ENCODE measurements around the gene NDUFS8.
A peak's percentile ranks its signal among the peaks of the same experiment; 100 is the strongest.

The NDUFS8 gene

GRCh38 chr11:68043349-68044144 lies 13.1 kb downstream of the NDUFS8 start:
- H3K27ac ChIP-seq, result peak overlapping the region in 9 of 21 experiments; percentile 5 to 65 (median 57)
- no peak overlapping the region for H3K4me3 ChIP-seq

- H3K4me3 ChIP-seq, result no peak overlapping the region
Observed at GRCh38 chr11:68044145-68044813, 13.8 kb downstream of the NDUFS8 start.

GRCh38 chr11:68044898-68045351 lies 14.4 kb downstream of the NDUFS8 start:
- H3K27ac ChIP-seq, result no peak overlapping the region
- no peak overlapping the region for H3K4me3 ChIP-seq

More at GRCh38 chr11:68044145-68044813, 13.8 kb downstream of the NDUFS8 start:
- no peak overlapping the region for H3K27ac ChIP-seq

DNA sequence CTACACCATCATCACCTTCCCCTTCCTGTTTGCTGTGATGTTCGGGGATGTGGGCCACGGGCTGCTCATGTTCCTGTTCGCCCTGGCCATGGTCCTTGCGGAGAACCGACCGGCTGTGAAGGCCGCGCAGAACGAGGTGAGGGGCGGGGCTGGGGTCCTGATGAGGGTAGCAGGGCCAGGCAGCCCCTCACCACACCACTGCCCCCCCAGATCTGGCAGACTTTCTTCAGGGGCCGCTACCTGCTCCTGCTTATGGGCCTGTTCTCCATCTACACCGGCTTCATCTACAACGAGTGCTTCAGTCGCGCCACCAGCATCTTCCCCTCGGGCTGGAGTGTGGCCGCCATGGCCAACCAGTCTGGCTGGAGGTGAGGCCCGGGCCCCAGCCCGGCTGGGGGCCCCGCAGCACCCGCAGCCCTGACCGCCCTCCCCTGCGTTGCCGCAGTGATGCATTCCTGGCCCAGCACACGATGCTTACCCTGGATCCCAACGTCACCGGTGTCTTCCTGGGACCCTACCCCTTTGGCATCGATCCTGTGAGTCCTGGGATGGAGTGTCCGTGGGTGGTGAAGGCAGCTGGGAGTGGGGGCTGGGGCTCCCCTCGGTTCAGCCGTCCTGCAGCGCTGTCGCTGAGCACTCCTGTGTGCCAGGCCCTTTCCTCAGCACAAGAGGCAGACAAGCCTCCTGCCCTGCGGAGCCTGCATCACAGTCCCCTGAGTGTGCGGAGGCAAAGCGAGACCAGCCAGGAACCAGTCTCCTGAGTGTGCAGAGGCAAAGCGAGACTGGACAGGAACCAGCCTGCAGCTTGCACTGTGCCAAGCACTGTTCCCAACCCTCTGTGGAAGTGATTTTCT lies 17.2 kb downstream of the NDUFS8 start:
- H3K27ac ChIP-seq, result no peak overlapping the region
- H3K4me3 ChIP-seq, result no peak overlapping the region

DNA sequence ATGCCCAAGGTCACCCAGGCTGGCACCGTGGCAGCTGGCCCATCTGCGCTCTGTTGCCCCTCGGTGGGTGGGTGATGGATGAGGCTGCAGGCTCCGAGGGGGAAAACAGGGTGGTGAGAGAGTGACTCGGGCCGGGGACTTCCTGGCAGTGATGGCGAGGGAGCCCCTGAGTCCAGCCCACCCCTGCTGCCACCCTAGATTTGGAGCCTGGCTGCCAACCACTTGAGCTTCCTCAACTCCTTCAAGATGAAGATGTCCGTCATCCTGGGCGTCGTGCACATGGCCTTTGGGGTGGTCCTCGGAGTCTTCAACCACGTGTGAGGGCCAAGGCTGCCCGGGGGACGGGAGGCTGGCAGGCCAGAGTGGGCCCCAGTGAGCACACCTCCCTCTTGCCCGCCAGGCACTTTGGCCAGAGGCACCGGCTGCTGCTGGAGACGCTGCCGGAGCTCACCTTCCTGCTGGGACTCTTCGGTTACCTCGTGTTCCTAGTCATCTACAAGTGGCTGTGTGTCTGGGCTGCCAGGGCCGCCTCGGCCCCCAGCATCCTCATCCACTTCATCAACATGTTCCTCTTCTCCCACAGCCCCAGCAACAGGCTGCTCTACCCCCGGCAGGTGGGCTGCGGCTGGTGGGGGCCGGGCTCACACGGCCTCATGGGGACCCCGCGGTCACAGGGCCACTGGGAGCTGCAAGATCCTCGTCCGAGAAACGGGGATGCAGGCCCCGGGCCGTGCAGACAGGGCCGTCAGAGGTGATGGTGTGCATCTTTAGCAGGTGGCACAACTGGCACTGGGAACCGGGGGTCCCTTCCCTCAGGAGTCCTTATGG lies 18.4 kb downstream of the NDUFS8 start:
- Histone ChIP-seq H3K27ac (no peak overlapping the region), H3K4me3 (no peak overlapping the region)

GRCh38 chr11:68049509-68050370 lies 19.3 kb downstream of the NDUFS8 start:
- Histone ChIP-seq H3K27ac (no peak overlapping the region), H3K4me3 (no peak overlapping the region)

GRCh38 chr11:68050371-68050841 lies 19.9 kb downstream of the NDUFS8 start:
- H3K4me3 ChIP-seq, result no peak overlapping the region
- no peak overlapping the region for H3K27ac ChIP-seq

DNA sequence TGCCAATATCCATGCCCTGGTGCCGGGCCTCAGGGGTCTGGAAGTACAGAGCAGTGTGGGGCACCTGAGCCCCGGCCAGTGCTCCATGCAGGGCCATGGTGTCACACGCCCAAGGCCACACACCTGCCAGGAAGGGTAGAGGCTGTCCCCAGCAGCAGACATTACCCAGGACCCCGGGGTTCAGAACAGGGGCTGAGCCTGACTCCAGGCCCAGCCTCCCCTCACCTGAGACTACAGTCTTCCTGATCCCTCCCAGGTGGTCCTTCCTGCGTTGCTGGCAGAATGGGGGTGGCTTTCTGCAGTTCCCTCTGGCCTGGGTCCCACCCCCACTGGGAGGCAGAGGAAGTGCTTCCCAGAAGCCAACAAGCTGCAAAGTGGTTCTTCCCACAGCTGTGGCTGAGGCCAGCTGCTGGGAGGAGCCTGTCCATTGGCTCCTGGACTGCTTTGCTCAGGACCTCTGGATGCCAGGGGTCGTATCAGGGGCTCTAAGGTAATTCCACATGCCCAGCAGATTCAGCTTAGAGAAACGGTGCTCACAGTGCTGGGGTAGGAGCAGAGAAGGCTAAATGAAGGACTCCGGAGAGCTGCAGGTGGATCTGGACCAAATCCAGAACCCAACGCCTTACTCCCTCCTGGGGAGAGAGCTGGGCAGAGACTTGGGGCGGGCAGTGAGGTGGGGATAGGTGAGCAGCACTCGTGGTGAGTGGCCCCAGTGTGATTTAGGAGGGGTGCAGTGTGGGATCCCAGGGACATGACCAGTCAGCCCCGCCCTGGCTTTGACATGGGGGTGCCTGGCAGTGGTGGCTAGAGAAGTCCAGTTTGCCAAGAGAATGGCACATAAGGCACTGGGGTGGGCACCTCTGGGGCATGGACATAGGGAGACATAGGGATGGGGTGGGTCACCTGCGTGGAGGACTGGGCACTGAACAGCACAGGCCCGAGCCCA lies 21.0 kb downstream of the NDUFS8 start:
- Histone ChIP-seq H3K27ac (peak overlapping the region in 1 of 21 experiments; percentile 39), H3K4me3 (no peak overlapping the region)

DNA sequence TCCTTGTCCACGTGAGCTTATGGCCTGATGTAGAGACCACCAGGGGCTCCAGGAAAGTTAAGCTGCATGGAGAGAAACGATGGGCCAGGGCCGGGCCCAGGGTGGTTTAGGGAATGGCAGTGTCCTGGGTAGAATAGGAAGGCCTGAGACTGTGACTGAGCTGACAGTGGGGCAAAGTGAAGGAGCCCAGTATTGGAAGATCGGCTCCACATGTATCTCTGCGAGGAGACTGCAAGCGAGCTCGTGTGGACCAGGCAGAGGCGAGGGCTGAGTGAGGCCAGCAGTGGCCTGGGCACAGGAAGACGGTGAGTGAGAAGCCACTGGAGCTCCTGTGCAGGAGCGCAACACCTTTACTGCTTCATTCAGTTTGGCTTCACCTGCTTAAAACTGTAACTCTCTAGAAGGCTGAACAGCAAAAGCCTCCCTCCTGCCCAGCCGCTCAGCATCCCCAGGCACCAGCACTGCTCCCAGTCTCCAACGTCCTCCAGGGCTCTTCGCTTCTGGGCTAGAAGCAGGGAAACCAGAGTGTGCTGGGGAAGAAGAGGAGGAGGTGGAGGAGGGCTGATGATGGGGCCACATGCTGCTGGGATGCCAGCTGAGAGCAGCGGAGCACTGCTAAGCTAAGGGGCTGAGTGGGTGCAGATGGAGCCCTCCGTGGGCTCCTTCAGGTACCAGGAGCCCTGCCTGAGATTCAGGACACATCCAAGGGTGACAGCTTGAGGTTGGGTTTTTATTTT lies 21.8 kb downstream of the NDUFS8 start:
- H3K4me3 ChIP-seq, result no peak overlapping the region
- H3K27ac ChIP-seq, result no peak overlapping the region

- Histone ChIP-seq H3K27ac (no peak overlapping the region), H3K4me3 (no peak overlapping the region)
Observed at GRCh38 chr11:68053117-68053516, 22.6 kb downstream of the NDUFS8 start.

GRCh38 chr11:68053981-68054812 lies 23.7 kb downstream of the NDUFS8 start:
- H3K4me3 ChIP-seq, result no peak overlapping the region
- no peak overlapping the region for H3K27ac ChIP-seq

- Histone ChIP-seq H3K4me3 (no peak overlapping the region), H3K27ac (no peak overlapping the region)
Observed at GRCh38 chr11:68056317-68057285, 26.1 kb downstream of the NDUFS8 start.

GRCh38 chr11:68057807-68058206 lies 27.3 kb downstream of the NDUFS8 start:
- H3K27ac ChIP-seq, result no peak overlapping the region

GRCh38 chr11:68061508-68061907 lies 31.0 kb downstream of the NDUFS8 start:
- H3K4me3 ChIP-seq, result no peak overlapping the region
- no peak overlapping the region for H3K27ac ChIP-seq

More at GRCh38 chr11:68057807-68058206, 27.3 kb downstream of the NDUFS8 start:
- no peak overlapping the region for H3K4me3 ChIP-seq

- Histone ChIP-seq H3K27ac (no peak overlapping the region), H3K4me3 (no peak overlapping the region)
Observed at GRCh38 chr11:68064926-68065325, 34.4 kb downstream of the NDUFS8 start.

Measured in skin epidermis (tissue), 12 donors.